ENCODE data around the gene CDH10. TPM values are rescaled to one million over a fixed set of nuclear protein-coding genes. Genes with fewer than 3 reads are reported as not detected.

CDH10 gene
- total RNA-seq, 1 experiment from 2014 or later: 0.22 TPM

DNA sequence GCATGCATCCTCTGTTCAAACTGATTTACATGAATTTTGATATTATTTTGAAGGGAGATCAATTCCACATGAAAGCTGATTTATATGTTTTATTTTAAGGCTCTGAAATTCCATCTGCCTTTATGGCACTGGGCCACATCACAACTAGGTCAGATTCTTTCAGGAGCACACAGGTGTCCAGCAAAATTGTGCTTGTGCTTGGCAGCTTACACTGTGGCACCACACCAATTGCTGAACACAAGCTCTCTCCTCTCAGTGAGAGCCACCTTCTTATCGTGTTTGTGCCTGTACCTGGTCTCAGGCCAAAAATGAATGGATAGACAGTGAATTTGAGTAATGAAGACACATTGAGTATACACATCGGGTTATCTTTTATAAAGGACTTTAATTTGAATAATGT, 200.4 kb downstream of the CDH10 start:
- DNase-seq (ENCODE audit: low spot score) (no peak), ATAC-seq (no peak)
- H3K27ac Mint-ChIP-seq: no peak overlapping the region
- CTCF ChIA-PET: no interaction called here
- no peaks in the 10 kb centered on the region for H3K36me3 Mint-ChIP-seq
- POLR2A ChIA-PET: no interaction called here
- TF ChIP-seq, protein P1, sequence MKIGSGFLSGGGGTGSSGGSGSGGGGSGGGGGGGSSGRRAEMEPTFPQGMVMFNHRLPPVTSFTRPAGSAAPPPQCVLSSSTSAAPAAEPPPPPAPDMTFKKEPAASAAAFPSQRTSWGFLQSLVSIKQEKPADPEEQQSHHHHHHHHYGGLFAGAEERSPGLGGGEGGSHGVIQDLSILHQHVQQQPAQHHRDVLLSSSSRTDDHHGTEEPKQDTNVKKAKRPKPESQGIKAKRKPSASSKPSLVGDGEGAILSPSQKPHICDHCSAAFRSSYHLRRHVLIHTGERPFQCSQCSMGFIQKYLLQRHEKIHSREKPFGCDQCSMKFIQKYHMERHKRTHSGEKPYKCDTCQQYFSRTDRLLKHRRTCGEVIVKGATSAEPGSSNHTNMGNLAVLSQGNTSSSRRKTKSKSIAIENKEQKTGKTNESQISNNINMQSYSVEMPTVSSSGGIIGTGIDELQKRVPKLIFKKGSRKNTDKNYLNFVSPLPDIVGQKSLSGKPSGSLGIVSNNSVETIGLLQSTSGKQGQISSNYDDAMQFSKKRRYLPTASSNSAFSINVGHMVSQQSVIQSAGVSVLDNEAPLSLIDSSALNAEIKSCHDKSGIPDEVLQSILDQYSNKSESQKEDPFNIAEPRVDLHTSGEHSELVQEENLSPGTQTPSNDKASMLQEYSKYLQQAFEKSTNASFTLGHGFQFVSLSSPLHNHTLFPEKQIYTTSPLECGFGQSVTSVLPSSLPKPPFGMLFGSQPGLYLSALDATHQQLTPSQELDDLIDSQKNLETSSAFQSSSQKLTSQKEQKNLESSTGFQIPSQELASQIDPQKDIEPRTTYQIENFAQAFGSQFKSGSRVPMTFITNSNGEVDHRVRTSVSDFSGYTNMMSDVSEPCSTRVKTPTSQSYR (CRISPR knock-in tag; IDR thresholded peaks at IDR 0.05): no peak
- TF ChIP-seq CREB1 (CRISPR knock-in tag; IDR thresholded peaks at IDR 0.05) (no peak), TCF7 (CRISPR knock-in tag; IDR thresholded peaks at IDR 0.05; ENCODE audit: low read depth) (no peak), ZNF263 (CRISPR knock-in tag; IDR thresholded peaks at IDR 0.05; ENCODE audit: low read depth) (no peak), ELF4 (CRISPR knock-in tag; IDR thresholded peaks at IDR 0.05; ENCODE audit: low read depth) (no peak)
- TF ChIP-seq, protein P2, sequence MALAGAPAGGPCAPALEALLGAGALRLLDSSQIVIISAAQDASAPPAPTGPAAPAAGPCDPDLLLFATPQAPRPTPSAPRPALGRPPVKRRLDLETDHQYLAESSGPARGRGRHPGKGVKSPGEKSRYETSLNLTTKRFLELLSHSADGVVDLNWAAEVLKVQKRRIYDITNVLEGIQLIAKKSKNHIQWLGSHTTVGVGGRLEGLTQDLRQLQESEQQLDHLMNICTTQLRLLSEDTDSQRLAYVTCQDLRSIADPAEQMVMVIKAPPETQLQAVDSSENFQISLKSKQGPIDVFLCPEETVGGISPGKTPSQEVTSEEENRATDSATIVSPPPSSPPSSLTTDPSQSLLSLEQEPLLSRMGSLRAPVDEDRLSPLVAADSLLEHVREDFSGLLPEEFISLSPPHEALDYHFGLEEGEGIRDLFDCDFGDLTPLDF (CRISPR knock-in tag; IDR thresholded peaks at IDR 0.05): no peak
- TF ChIP-seq, protein P3, sequence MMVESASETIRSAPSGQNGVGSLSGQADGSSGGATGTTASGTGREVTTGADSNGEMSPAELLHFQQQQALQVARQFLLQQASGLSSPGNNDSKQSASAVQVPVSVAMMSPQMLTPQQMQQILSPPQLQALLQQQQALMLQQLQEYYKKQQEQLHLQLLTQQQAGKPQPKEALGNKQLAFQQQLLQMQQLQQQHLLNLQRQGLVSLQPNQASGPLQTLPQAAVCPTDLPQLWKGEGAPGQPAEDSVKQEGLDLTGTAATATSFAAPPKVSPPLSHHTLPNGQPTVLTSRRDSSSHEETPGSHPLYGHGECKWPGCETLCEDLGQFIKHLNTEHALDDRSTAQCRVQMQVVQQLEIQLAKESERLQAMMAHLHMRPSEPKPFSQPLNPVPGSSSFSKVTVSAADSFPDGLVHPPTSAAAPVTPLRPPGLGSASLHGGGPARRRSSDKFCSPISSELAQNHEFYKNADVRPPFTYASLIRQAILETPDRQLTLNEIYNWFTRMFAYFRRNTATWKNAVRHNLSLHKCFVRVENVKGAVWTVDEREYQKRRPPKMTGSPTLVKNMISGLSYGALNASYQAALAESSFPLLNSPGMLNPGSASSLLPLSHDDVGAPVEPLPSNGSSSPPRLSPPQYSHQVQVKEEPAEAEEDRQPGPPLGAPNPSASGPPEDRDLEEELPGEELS (CRISPR knock-in tag; IDR thresholded peaks at IDR 0.05): no peak
- TF ChIP-seq, protein P4, sequence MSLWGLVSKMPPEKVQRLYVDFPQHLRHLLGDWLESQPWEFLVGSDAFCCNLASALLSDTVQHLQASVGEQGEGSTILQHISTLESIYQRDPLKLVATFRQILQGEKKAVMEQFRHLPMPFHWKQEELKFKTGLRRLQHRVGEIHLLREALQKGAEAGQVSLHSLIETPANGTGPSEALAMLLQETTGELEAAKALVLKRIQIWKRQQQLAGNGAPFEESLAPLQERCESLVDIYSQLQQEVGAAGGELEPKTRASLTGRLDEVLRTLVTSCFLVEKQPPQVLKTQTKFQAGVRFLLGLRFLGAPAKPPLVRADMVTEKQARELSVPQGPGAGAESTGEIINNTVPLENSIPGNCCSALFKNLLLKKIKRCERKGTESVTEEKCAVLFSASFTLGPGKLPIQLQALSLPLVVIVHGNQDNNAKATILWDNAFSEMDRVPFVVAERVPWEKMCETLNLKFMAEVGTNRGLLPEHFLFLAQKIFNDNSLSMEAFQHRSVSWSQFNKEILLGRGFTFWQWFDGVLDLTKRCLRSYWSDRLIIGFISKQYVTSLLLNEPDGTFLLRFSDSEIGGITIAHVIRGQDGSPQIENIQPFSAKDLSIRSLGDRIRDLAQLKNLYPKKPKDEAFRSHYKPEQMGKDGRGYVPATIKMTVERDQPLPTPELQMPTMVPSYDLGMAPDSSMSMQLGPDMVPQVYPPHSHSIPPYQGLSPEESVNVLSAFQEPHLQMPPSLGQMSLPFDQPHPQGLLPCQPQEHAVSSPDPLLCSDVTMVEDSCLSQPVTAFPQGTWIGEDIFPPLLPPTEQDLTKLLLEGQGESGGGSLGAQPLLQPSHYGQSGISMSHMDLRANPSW (CRISPR knock-in tag; conservative IDR thresholded peaks at IDR 0.05; ENCODE audit: low read depth): no peak
- TF ChIP-seq, protein P5, sequence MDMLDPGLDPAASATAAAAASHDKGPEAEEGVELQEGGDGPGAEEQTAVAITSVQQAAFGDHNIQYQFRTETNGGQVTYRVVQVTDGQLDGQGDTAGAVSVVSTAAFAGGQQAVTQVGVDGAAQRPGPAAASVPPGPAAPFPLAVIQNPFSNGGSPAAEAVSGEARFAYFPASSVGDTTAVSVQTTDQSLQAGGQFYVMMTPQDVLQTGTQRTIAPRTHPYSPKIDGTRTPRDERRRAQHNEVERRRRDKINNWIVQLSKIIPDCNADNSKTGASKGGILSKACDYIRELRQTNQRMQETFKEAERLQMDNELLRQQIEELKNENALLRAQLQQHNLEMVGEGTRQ (CRISPR knock-in tag; IDR thresholded peaks at IDR 0.05): no peak
- TF ChIP-seq, protein P6, sequence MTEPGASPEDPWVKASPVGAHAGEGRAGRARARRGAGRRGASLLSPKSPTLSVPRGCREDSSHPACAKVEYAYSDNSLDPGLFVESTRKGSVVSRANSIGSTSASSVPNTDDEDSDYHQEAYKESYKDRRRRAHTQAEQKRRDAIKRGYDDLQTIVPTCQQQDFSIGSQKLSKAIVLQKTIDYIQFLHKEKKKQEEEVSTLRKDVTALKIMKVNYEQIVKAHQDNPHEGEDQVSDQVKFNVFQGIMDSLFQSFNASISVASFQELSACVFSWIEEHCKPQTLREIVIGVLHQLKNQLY (CRISPR knock-in tag; IDR thresholded peaks at IDR 0.05): no peak
- TF ChIP-seq, protein P7, sequence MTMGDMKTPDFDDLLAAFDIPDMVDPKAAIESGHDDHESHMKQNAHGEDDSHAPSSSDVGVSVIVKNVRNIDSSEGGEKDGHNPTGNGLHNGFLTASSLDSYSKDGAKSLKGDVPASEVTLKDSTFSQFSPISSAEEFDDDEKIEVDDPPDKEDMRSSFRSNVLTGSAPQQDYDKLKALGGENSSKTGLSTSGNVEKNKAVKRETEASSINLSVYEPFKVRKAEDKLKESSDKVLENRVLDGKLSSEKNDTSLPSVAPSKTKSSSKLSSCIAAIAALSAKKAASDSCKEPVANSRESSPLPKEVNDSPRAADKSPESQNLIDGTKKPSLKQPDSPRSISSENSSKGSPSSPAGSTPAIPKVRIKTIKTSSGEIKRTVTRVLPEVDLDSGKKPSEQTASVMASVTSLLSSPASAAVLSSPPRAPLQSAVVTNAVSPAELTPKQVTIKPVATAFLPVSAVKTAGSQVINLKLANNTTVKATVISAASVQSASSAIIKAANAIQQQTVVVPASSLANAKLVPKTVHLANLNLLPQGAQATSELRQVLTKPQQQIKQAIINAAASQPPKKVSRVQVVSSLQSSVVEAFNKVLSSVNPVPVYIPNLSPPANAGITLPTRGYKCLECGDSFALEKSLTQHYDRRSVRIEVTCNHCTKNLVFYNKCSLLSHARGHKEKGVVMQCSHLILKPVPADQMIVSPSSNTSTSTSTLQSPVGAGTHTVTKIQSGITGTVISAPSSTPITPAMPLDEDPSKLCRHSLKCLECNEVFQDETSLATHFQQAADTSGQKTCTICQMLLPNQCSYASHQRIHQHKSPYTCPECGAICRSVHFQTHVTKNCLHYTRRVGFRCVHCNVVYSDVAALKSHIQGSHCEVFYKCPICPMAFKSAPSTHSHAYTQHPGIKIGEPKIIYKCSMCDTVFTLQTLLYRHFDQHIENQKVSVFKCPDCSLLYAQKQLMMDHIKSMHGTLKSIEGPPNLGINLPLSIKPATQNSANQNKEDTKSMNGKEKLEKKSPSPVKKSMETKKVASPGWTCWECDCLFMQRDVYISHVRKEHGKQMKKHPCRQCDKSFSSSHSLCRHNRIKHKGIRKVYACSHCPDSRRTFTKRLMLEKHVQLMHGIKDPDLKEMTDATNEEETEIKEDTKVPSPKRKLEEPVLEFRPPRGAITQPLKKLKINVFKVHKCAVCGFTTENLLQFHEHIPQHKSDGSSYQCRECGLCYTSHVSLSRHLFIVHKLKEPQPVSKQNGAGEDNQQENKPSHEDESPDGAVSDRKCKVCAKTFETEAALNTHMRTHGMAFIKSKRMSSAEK (CRISPR knock-in tag; IDR thresholded peaks at IDR 0.05; ENCODE audit: borderline replicate concordance): no peak
- H3K27me3 Mint-ChIP-seq (ENCODE audit: low read depth): no peaks in the 10 kb centered on the region
- no peak overlapping the region for H3K4me3 Mint-ChIP-seq
- peaks cover 15% of the 10 kb centered on the region; the same call in 1 of the 2 replicates for H3K9me3 Mint-ChIP-seq
- H3K4me1 Mint-ChIP-seq: no peaks in the 10 kb centered on the region
